Fibroblast of lung (primary cell): ENCODE results near the gene PDE11A. TPM values are rescaled to one million over a fixed set of nuclear protein-coding genes. Genes with fewer than 3 reads are reported as not detected.

Source experiments
- DNase-seq, 2 donors: peaks; one replicate each; pipeline versions ENCODE4 v3.0.0 to v3.0.0-alpha.2; 2010; ENCODE audit warnings: low read depth in 2 of 2
- H2AFZ ChIP-seq: 2 replicates; pipeline ENCODE4 v1.5.1; 2012; ENCODE audit warnings: low read length, control low read depth, inconsistent platforms
- H3K27ac ChIP-seq: 2 replicates; pipeline ENCODE4 v1.5.1; 2011; ENCODE audit warnings: low read length, control low read depth; ENCODE audit not compliant: insufficient read depth
- H3K27me3 ChIP-seq: 2 replicates; pipeline ENCODE4 v1.5.1; 2011; ENCODE audit warnings: mild to moderate bottlenecking, low read length; ENCODE audit not compliant: control insufficient read depth, insufficient read depth
- H3K36me3 ChIP-seq: 2 replicates; pipeline ENCODE4 v1.5.1; 2011; ENCODE audit warnings: low read length; ENCODE audit not compliant: control insufficient read depth, insufficient read depth
- H3K4me1 ChIP-seq: 2 replicates; pipeline ENCODE4 v1.5.1; 2011; ENCODE audit warnings: low read length; ENCODE audit not compliant: control insufficient read depth, insufficient read depth; ENCODE audit errors: extremely low read depth
- H3K4me2 ChIP-seq: 2 replicates; pipeline ENCODE4 v1.5.1; 2011; ENCODE audit warnings: low read length, control low read depth; ENCODE audit not compliant: insufficient read depth; ENCODE audit errors: extremely low read depth
- H3K4me3 ChIP-seq, 4 experiments: fragments of 200-600 bp in 1 of 4; sonication (generic) in 1 of 4; replicated peaks in 1 of 4; 2 replicates each; pipeline ENCODE4 v1.5.1; 2011 to 2016; ENCODE audit warnings: low read length in 4 of 4, low read depth in 3 of 4, mild to moderate bottlenecking in 3 of 4, control low read depth in 2 of 4, inconsistent platforms in 1 of 4, mixed read lengths in 1 of 4; ENCODE audit not compliant: insufficient read depth in 1 of 4; ENCODE audit errors: control extremely low read depth in 1 of 4
- H3K79me2 ChIP-seq: 2 replicates; pipeline ENCODE4 v1.5.1; 2012; ENCODE audit warnings: mild to moderate bottlenecking, low read length, inconsistent platforms; ENCODE audit not compliant: control insufficient read depth, insufficient read depth
- H3K9ac ChIP-seq: 2 replicates; pipeline ENCODE4 v1.5.1; 2011; ENCODE audit warnings: mild to moderate bottlenecking, low read length, control low read depth; ENCODE audit not compliant: insufficient read depth
- H3K9me3 ChIP-seq: 2 replicates; pipeline ENCODE4 v1.5.1; 2012; ENCODE audit warnings: low read depth, low read length; ENCODE audit not compliant: control insufficient read depth, insufficient read depth
- H4K20me1 ChIP-seq: 2 replicates; pipeline ENCODE4 v1.5.1; 2011; ENCODE audit warnings: low read length; ENCODE audit not compliant: control insufficient read depth, insufficient read depth; ENCODE audit errors: extremely low read depth
- CTCF ChIP-seq, 2 donors: IDR thresholded peaks in 1 of 2; conservative IDR thresholded peaks in 1 of 2; 1 replicate in 1 of 2; 2 replicates in 1 of 2; pipeline ENCODE4 v1.5.1; 2011 to 2012; ENCODE audit warnings: low read length in 2 of 2, control low read depth in 1 of 2, inconsistent platforms in 1 of 2, low read depth in 1 of 2, mild to moderate bottlenecking in 1 of 2
- EZH2 ChIP-seq: IDR thresholded peaks from 2 replicates; pipeline ENCODE4 v1.5.1; 2012; ENCODE audit warnings: low read length, control low read depth, mild to moderate bottlenecking; ENCODE audit errors: missing control alignments
- polyA plus RNA-seq, 2 donors: library from polyadenylated mRNA; depleted of rRNA in 1 of 2; stranded (reverse) in 1 of 2; unstranded in 1 of 2; fragments of >200 nt; gene quantifications; 2 replicates each; pipeline ENCODE4 v1.2.1, GENCODE V29; 2011 to 2012; ENCODE audit warnings: missing spikeins in 1 of 2
- total RNA-seq: library from RNA; depleted of rRNA; stranded (reverse); fragments of >200 nt; gene quantifications from 2 replicates; pipeline ENCODE4 v1.2.1, GENCODE V29; 2014

Gene PDE11A
- total and polyA plus RNA-seq, 2 donors (not counting 1 experiment from before 2014, with no cell fraction given) = 0.03 to 0.33 TPM

DNA sequence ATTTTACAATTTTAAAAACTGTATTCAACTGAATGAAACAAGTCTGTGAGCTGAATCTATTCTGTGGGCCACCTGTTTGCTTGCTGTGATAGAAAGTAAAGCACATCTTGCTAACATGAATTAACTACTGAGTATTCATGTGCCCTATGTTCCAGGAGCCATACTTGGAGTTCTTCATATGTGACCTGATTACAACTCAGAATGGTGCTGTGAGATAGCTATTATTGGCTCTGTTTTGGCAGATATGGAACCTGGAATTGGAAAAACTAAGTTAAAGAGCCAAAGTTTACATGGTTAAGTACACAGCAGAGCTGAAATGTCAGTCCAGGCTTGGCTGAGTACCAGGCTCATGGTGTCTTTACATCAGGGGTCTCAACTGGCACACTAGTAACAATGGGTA, 426.3 kb downstream of the PDE11A start:
- Histone ChIP-seq H3K4me1 (no peaks in the 10 kb centered on the region), H3K36me3 (no peaks in the 10 kb centered on the region), H4K20me1 (no peaks in the 10 kb centered on the region), H3K79me2 (no peaks in the 10 kb centered on the region), H3K27me3 (no peaks in the 10 kb centered on the region), H3K9ac (no peak overlapping the region), H2AFZ (no peak overlapping the region), H3K9me3 (no peaks in the 10 kb centered on the region), H3K27ac (no peak overlapping the region), H3K4me2 (no peak overlapping the region), H3K4me3 (no peak overlapping the region)
- DNase-seq = no peak
- no peak for TF ChIP-seq CTCF (conservative IDR thresholded peaks at IDR 0.05 in 1 of 2, IDR thresholded peaks at IDR 0.05 in 1 of 2; ENCODE audit: low read depth in 1 of 2, low read length in 2 of 2)
- TF ChIP-seq EZH2 = no peak

DNA sequence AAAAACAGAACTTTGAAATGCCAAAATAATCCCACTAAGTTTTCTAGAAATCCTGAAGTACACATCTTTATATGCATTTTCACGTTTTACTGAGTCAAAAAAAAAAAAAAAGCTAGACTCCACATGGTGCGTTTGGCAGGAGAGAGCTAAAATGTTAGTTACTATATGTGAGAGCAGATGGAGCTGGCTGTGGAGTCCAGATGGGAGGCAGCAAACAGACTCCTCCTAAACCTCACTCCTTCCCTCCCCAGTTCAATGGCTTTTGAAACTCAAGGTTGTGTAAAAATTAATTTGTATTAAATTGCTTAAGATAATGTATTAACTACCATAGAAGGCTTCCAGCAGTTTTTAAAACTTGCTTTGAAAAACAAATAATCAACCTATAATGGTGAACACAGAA, 431.2 kb downstream of the PDE11A start:
- no peaks in the 10 kb centered on the region for H3K36me3 ChIP-seq
- H4K20me1 ChIP-seq = no peaks in the 10 kb centered on the region
- H3K9ac ChIP-seq = no peak overlapping the region
- H3K9me3 ChIP-seq = no peaks in the 10 kb centered on the region
- H3K27ac ChIP-seq = no peak overlapping the region
- H3K4me3 ChIP-seq = no peak overlapping the region
- no peaks in the 10 kb centered on the region for H3K27me3 ChIP-seq
- TF ChIP-seq EZH2 (no peak), CTCF (conservative IDR thresholded peaks at IDR 0.05 in 1 of 2, IDR thresholded peaks at IDR 0.05 in 1 of 2; ENCODE audit: low read depth in 1 of 2, low read length in 2 of 2) (no peak)
- no peak overlapping the region for H2AFZ ChIP-seq
- no peaks in the 10 kb centered on the region for H3K4me1 ChIP-seq
- no peaks in the 10 kb centered on the region for H3K79me2 ChIP-seq
- no peak for DNase-seq
- H3K4me2 ChIP-seq = no peak overlapping the region

GRCh38 chr2:177640423-177640822, 432.2 kb downstream of the PDE11A start:
- Histone ChIP-seq H3K4me3 (no peak overlapping the region), H3K4me1 (no peaks in the 10 kb centered on the region), H3K27me3 (no peaks in the 10 kb centered on the region), H4K20me1 (no peaks in the 10 kb centered on the region), H3K79me2 (no peaks in the 10 kb centered on the region), H2AFZ (no peak overlapping the region), H3K9ac (no peak overlapping the region), H3K4me2 (no peak overlapping the region), H3K27ac (no peak overlapping the region), H3K9me3 (no peaks in the 10 kb centered on the region), H3K36me3 (no peaks in the 10 kb centered on the region)
- no peak for TF ChIP-seq CTCF (conservative IDR thresholded peaks at IDR 0.05 in 1 of 2, IDR thresholded peaks at IDR 0.05 in 1 of 2; ENCODE audit: low read depth in 1 of 2, low read length in 2 of 2)
- no peak for TF ChIP-seq EZH2
- DNase-seq = no peak
